Mesothelial cell of epicardium (in vitro differentiated cells): ENCODE data around the gene ADCYAP1R1. TPM values are rescaled to one million over a fixed set of nuclear protein-coding genes. Genes with fewer than 3 reads are reported as not detected.

ENCODE experiments used
- DNase-seq, 2 experiments: peaks; one replicate each; pipeline ENCODE4 v3.0.0; 2021; ENCODE audit warnings: low spot score in 2 of 2; ENCODE audit not compliant: unreplicated experiment in 2 of 2
- H3K27ac Mint-ChIP-seq: 2 replicates; pipeline ENCODE4 v1.8.0; 2021; ENCODE audit warnings: mixed read lengths
- H3K27me3 Mint-ChIP-seq: 2 replicates; pipeline ENCODE4 v1.8.0; 2021; ENCODE audit warnings: low read depth, mixed read lengths
- H3K36me3 Mint-ChIP-seq: 2 replicates; pipeline ENCODE4 v1.8.0; 2021; ENCODE audit warnings: mixed read lengths
- H3K4me1 Mint-ChIP-seq: 2 replicates; pipeline ENCODE4 v1.8.0; 2021; ENCODE audit warnings: mixed read lengths
- H3K4me3 Mint-ChIP-seq: 2 replicates; pipeline ENCODE4 v1.8.0; 2021; ENCODE audit warnings: mild to moderate bottlenecking, moderate library complexity, mixed read lengths
- H3K9me3 Mint-ChIP-seq: 2 replicates; pipeline ENCODE4 v1.8.0; 2021; ENCODE audit warnings: mixed read lengths
- CTCF ChIP-seq: fragments of 200-600 bp; sonication (generic); IDR thresholded peaks from one replicate; pipeline ENCODE4 v1.5.0; 2021; ENCODE audit warnings: antibody characterized with exemption; ENCODE audit not compliant: unreplicated experiment
- total RNA-seq: library from RNA; stranded (reverse); gene quantifications from 3 replicates; pipeline ENCODE4 v1.2.1, GENCODE V29; 2021

ADCYAP1R1 gene
- total RNA-seq, 1 donor from 2014 or later, result 0.36 TPM

GRCh38 chr7:31043051-31043471 lies 9.0 kb upstream of the ADCYAP1R1 start:
- H3K36me3 Mint-ChIP-seq, result no peaks in the 10 kb centered on the region
- H3K9me3 Mint-ChIP-seq, result no peaks in the 10 kb centered on the region
- no peak overlapping the region for H3K4me3 Mint-ChIP-seq
- no peaks in the 10 kb centered on the region for H3K4me1 Mint-ChIP-seq
- TF ChIP-seq CTCF, result no peak
- H3K27ac Mint-ChIP-seq, result no peak overlapping the region
- DNase-seq, result no peak
- H3K27me3 Mint-ChIP-seq, result peaks cover 80% of the 10 kb centered on the region

GRCh38 chr7:31044529-31044928 lies 7.6 kb upstream of the ADCYAP1R1 start:
- DNase-seq, result no peak
- Mint-ChIP-seq H3K27me3 (peaks cover 80% of the 10 kb centered on the region), H3K36me3 (no peaks in the 10 kb centered on the region), H3K4me1 (no peaks in the 10 kb centered on the region), H3K9me3 (no peaks in the 10 kb centered on the region), H3K4me3 (no peak overlapping the region), H3K27ac (no peak overlapping the region)
- no peak for TF ChIP-seq CTCF

- H3K27me3 Mint-ChIP-seq, result peaks cover 84% of the 10 kb centered on the region
- no peak overlapping the region for H3K4me3 Mint-ChIP-seq
- peaks cover 2% of the 10 kb centered on the region for H3K4me1 Mint-ChIP-seq
- no peak overlapping the region for H3K27ac Mint-ChIP-seq
- TF ChIP-seq CTCF, result no peak
- no peaks in the 10 kb centered on the region for H3K36me3 Mint-ChIP-seq
- H3K9me3 Mint-ChIP-seq, result no peaks in the 10 kb centered on the region
- DNase-seq, result no peak
Measured at GRCh38 chr7:31046723-31047122, 5.4 kb upstream of the ADCYAP1R1 start.

- peaks cover 78% of the 10 kb centered on the region for H3K27me3 Mint-ChIP-seq
- H3K4me3 Mint-ChIP-seq, result no peak overlapping the region
Measured at GRCh38 chr7:31047313-31048146, 4.6 kb upstream of the ADCYAP1R1 start.

GRCh38 chr7:31049005-31049765 lies 2.9 kb upstream of the ADCYAP1R1 start:
- Mint-ChIP-seq H3K4me3 (no peak overlapping the region), H3K27ac (no peak overlapping the region), H3K36me3 (no peaks in the 10 kb centered on the region), H3K9me3 (no peaks in the 10 kb centered on the region), H3K27me3 (peaks cover 78% of the 10 kb centered on the region), H3K4me1 (peaks cover 6% of the 10 kb centered on the region)
- DNase-seq, result no peak
- no peak for TF ChIP-seq CTCF

More at GRCh38 chr7:31047313-31048146, 4.6 kb upstream of the ADCYAP1R1 start:
- Mint-ChIP-seq H3K4me1 (peaks cover 3% of the 10 kb centered on the region), H3K9me3 (no peaks in the 10 kb centered on the region), H3K27ac (no peak overlapping the region), H3K36me3 (no peaks in the 10 kb centered on the region)
- TF ChIP-seq CTCF, result no peak
- DNase-seq, result no peak
